ENCODE measurements around the gene RECQL. TPM values are rescaled to one million over a fixed set of nuclear protein-coding genes. Genes with fewer than 3 reads are reported as not detected.

RECQL gene
- total RNA-seq, 1 experiment from 2014 or later = 42.3 TPM

DNA sequence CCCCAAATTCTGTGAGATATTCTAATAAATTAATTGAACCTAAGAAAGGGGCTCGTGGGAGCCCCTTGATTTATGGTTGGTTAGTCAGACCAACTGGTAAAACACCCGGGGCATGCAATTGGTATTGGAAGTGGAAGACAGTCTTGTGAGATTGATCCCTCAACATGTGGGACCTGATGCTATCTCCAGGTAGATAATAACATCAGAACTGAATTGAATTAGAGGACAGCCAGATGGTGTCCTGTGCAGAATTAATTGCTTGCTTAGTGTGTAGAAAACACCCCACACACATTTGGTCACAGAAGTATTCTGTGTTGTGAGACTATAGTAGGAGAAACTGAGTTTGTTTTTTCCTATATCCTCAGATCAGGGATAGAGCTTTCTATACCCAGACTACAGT lies 42.0 kb downstream of the RECQL start:
- no peaks in the 10 kb centered on the region for H3K4me1 ChIP-seq (ENCODE audit: control insufficient read depth, insufficient read depth, low read length)
- TF ChIP-seq REST (IDR thresholded peaks at IDR 0.05; ENCODE audit: insufficient read depth in 1 of 2, low read depth in 2 of 2, low read length in 1 of 2) = no peak
- TF ChIP-seq TCF7L2 (IDR thresholded peaks at IDR 0.05; ENCODE audit: low read depth, low read length) = no peak
- TF ChIP-seq CTCF (IDR thresholded peaks at IDR 0.05) = no peak
- TF ChIP-seq SIN3A (IDR thresholded peaks at IDR 0.05; ENCODE audit: borderline replicate concordance, insufficient read depth, low read depth, low read length) = no peak
- no peak for TF ChIP-seq POLR2AphosphoS5 (IDR thresholded peaks at IDR 0.05; ENCODE audit: low read depth, low read length)
- ATAC-seq (no peak), DNase-seq (ENCODE audit: low read depth, low spot score) (no peak)
- H3K27ac ChIP-seq (ENCODE audit: low read length) = no peak overlapping the region
- ChIA-PET CTCF (no interaction called here), POLR2A (no interaction called here)
- no peaks in the 10 kb centered on the region; the same call in 1 of the 2 replicates for H3K36me3 ChIP-seq (ENCODE audit: control insufficient read depth, insufficient read depth, low read length)
- no peak overlapping the region for H3K4me3 ChIP-seq (ENCODE audit: low read depth in 2 of 2, low read length in 2 of 2)
- in situ Hi-C loops (cut with HindIII; ENCODE audit: low pct_unique_long_range_greater_than_20kb, low sequenced_read_pairs) (no loop called here), intact Hi-C loops (cut with micrococcal nuclease; ENCODE audit: unreplicated experiment) (no loop called here)
- no TSS peak for BruUV-seq (replicated peaks)
- H3K9me3 ChIP-seq (ENCODE audit: control insufficient read depth, insufficient read depth, low read depth, low read length) = no peaks in the 10 kb centered on the region
- no peaks in the 10 kb centered on the region for H3K27me3 ChIP-seq (ENCODE audit: control insufficient read depth, insufficient read depth, low read length)

- Histone ChIP-seq H3K36me3 (ENCODE audit: control insufficient read depth, insufficient read depth, low read length) (no peaks in the 10 kb centered on the region; the same call in 1 of the 2 replicates), H3K9me3 (ENCODE audit: control insufficient read depth, insufficient read depth, low read depth, low read length) (no peaks in the 10 kb centered on the region), H3K4me3 (ENCODE audit: low read depth in 2 of 2, low read length in 2 of 2) (no peak overlapping the region), H3K27ac (ENCODE audit: low read length) (no peak overlapping the region), H3K4me1 (ENCODE audit: control insufficient read depth, insufficient read depth, low read length) (no peaks in the 10 kb centered on the region), H3K27me3 (ENCODE audit: control insufficient read depth, insufficient read depth, low read length) (no peaks in the 10 kb centered on the region)
- POLR2A ChIA-PET = no interaction called here
- DNase-seq (ENCODE audit: low read depth, low spot score) = no peak
- no peak for ATAC-seq
- intact Hi-C loops (cut with micrococcal nuclease; ENCODE audit: unreplicated experiment) (no loop called here), in situ Hi-C loops (cut with HindIII; ENCODE audit: low pct_unique_long_range_greater_than_20kb, low sequenced_read_pairs) (no loop called here)
- BruUV-seq (replicated peaks) = no TSS peak
- CTCF ChIA-PET = no interaction called here
- TF ChIP-seq POLR2AphosphoS5 (IDR thresholded peaks at IDR 0.05; ENCODE audit: low read depth, low read length) (no peak), CTCF (IDR thresholded peaks at IDR 0.05) (no peak), SIN3A (IDR thresholded peaks at IDR 0.05; ENCODE audit: borderline replicate concordance, insufficient read depth, low read depth, low read length) (no peak), REST (IDR thresholded peaks at IDR 0.05; ENCODE audit: insufficient read depth in 1 of 2, low read depth in 2 of 2, low read length in 1 of 2) (no peak), TCF7L2 (IDR thresholded peaks at IDR 0.05; ENCODE audit: low read depth, low read length) (no peak)
Measured at GRCh38 chr12:21456291-21456780, 45.1 kb downstream of the RECQL start.
